ENCODE data around the gene CLTCL1.

Gene CLTCL1

DNA sequence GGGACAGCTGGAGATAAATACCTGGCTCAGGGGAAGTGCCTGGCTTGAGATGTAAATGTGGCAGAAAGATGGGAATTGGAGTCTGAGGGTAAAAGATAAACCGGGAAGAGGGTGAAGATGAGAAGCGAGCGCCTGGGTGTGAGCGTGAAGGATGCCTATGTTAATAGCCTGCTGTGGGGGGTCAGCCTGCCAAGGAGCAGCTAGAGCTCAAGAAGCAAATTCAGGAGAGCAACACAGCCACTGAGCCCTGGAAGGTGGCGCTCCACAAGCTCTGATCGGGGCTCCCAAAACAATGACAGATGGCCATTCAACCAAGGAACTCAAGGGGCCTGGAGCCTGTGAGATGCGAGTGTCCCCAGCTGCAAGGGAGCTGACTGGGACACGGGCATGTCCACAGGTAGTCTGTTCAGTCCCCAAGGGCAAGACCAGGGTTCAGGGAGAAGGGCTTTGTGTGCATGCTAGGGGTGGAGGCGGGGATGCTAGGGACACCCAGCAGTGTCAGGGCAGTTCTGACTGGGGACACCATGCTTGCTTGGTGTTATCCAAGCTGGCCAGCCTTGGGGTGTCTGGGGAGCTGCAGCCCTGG, 144.2 kb downstream of the CLTCL1 start:
- DNase-seq: no peak

DNA sequence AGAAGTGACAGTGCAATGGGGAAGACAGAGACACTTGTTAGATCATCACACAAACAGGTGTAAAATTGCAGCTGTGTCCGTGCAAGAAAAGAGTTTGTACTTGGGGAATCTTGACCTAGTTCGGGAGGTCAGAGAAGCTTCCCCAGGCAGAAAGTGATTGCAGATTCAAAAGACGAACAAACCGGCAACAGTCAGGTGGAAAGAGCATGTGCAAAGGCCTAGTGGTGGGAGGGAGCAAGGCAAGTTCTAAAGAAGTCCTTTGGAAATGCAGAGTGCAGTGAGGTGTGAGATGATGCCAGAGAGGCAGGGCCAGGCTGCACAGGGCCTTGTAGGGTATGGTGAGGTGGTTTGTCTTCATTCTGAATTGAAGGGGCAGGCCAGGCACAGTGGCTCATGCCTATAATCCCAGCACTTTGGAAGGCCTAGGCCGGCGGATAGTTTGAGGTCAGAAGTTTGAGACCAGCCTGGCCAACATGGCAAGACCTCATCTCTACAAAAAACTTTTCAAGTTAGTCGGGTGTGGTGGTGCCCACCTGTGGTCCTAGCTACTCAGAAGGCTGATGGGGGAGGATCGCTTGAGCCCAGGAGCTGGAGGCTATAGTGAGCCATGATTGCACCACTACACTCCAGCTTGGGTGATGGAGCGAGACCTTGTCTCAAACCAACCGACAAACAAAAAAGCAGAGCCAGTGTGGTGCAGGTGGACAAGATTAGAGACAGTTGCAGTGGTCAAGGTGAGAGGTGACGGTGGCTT, 145.1 kb downstream of the CLTCL1 start:
- no peak for DNase-seq

DNA sequence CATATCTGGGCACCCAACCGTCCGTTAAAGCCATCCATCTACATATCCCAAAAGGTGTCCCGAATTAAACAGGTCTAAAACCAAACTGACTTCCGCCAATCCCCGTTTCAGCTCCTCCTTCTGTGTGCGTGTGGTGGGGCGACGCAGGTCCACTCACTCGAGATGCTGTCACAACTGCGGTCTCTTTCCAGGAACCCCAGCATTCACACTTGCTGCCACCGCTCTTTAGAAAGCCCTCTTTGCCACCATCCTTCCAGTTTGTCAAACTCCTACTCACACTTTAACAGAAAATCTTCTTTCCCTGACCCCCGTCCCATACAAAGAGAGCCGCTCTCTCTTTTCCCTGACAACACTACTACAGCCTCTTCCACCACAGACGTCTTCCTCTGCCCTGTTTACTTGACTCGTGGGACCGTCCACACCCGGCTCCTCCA, 147.5 kb downstream of the CLTCL1 start:
- peak; percentile 74 for DNase-seq

DNA sequence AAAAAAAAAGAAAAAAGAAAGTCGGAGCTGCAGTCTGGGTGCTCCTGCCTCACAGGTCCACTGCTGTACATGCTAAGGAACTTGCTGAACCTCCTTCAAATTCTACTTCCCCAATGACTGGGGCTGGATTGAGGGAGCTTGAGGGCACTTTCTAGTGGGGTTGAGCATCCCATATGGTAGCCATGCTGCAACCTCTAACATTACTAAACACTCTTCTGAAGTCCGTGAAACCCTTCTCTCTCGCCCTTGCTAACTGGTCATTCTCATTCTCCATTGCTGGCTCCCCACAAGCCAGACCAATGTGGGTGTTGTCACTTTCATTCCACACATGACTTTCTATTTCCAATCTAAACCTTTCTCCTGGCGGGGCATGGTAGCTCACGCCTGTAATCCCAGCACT, 148.3 kb downstream of the CLTCL1 start:
- DNase-seq: no peak

DNA sequence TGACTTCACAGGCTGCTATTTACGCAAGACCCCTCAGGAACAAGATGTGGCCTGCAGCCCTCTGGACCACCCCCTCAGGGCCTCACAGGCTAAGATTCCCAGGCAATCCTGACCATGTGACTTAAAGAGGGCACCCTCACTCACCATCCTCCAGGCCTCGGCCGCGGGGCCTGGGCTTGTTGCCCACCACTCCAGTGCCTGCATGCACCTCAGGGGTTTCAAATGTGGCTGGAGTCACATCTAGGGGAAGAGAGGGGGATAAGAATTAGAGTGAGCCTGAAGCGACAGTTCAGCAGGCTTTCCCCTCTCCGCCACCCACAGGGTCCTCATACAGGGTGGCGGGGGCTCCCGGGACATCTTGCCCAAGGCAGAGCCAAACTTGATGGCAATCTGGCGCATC, 149.1 kb downstream of the CLTCL1 start:
- DNase-seq: no peak

DNA sequence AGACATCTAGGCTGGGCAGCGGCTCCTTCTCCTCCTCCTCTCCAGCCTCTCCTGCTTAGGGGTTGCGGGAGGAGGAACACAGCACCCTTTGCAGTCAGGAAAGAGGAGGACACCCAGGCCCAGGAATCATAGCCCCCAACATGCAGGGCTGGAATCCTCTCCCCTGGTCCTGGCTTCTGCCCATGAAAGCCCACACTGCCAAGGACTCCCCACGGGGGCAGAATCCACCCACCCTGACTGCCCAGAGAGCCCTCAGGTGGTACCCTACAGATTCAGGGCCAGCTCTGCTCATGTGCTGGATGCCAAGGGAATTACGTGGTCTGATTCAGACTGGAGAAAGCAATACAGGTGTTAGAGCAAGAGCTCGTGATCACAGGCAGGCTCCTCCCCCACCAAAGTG, 151.5 kb downstream of the CLTCL1 start:
- no peak for DNase-seq

DNA sequence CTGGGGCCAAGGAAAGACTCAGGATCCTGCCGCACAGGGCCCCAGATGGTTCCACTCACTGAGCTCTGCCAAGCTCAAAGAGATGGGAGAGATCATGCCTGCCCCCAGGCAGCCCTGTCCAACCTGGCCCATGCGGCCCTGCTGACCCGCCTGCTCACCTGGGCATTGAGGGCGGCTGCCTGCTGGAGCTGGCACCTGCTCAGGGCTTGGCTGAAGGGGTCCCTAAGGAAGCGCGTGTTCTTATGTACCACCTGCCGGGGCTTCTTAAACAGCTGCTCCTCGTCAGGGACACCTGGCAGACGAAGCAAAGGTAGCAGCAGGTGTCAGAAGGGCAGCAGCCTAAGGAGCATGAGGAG, 152.5 kb downstream of the CLTCL1 start:
- no peak for DNase-seq

DNA sequence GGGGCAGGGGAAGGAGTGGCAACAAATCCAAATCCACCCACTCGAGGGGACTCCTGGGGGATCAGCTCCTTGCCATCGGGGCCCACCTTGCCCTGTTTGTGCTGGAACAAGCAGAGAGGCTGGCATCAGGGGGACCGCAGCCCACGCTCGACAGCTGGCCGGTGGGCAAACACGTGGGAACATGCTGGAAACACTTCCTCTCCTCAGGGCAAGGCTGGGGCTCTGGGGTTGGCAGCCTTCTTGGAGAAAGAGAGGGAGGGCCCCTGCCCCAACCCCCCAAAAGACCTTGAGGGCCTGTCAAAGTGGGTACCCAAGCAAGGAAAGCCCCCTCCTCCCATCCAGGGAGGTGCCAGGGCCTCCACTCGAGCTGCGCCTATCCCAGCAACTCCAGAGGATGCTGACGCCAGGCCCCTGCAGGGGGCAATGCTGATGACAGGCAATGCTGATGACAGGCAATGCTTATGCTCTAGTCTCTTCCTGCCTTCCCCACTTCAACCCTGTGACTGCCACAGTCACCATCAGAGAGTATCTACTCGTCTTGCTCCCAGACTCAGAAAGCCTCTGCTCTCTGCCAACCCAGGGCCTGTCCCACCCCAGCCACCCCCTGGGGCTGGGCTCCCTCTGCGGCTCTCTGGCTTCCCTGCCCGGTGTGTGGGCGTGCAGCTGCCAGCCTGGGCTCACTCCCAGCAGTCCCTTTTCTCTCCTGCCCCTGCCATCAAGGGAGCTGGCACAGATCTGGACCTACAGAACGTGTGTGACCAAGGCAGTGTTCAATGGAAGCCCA, 153.1 kb downstream of the CLTCL1 start:
- no peak for DNase-seq

DNA sequence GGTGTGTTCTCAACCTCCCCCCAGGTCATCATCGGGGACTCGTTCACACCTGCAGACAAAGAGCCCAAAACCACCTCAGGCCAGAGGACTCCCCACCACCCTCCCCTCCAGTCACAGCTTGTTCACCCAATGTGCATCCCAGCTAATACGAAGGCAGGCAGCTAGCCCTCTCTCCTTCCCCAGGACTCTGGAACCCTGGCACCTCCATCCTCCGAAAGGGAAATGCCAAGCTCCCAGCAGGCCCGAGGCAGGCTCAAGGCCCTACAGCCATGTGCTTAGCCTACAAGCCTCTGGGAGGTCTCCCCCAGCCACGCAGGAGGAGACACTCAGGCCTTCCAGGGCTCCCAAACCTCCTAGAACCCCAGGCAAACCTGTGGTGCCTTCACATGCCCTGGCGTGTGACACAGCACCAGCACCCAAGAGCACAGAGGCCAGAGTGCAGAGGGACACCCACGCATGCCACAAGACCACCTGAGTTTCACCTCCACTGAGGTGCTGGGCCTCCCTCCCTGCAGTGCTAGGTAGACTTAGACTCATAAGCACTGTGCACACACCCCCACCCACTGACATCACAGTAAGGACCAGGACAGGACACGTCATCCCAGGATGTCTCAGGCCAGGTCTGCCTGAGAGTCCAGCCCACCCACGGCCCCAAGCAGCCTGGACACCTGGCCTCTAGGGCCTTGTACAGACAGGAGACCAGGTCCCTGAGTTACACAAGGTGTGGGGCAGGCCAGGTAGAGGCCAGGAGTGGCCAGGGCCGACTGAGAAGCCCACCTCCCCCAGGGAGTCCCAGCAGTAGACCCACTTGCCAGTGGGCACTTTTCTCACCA, 153.9 kb downstream of the CLTCL1 start:
- DNase-seq: no peak

DNA sequence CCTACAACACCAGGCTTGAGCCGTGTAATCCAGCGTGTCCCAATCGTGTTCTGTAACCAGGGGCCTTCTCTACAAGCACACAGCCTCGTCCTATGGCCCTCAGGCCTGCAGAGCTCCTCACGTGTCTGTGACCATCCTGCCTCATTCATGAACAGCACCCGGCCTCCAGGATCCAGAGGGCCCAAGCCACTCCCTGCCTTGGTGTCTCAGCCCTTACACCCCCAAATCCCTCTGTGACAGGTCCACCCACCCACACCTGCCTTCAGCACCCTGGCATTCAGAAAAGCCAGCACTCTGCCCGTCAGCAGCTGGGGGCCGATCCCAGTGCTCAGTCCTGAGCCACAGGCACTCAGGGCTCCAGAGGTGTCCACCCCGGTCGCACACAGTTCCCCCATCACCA, 154.6 kb downstream of the CLTCL1 start:
- no peak for DNase-seq

DNA sequence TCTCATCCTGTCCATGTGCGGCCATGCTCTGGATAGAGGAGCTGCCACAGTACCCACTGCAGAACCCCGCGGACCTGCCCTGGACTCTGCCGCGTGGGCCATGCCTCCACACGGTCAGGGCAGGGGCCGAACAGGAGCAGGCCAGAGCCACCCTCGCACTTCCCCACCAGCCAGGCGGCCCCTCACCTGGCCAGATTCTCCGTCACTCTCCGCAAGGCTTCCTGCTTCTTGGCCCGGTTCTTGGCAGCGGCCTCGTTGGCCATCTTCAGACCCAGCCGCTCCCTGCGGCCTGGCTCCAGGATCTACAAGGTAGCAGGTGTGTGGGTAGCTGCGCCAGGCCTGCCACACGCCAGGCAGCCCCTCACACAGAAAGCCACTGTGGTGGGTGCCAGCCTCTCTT, 156.6 kb downstream of the CLTCL1 start:
- DNase-seq: no peak

DNA sequence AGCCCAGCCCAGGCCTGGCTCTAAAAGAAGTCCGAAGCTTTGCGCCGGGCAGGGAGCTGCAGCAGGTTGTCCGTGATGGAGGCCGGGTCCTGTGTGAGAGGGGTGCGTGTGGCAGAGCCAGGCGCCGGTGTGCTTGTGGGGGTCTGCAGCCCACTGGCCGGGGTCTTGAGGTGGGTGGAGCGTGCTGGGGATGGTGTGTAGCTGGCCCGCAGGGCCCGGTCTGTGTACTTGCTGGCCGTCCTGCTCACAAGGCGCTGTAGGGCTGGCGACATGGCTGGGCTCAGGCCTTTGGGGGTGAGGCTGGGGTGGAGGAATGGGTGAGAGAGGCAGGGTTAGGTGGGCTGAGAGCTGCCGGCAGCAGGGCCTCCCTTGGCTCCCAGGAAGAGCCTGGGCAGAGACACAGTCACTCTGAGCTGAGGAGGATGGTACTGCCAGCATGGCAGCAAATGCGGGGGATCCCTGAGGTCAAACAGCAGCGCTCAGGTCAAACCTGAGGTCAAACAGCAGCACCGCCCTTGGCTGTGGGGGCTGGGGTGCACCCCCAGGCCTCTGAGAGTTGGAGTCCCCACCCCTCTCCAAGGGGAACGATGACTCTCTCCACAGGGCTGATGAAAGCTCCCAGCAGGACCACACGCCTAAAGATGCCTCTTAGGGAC, 157.2 kb downstream of the CLTCL1 start:
- DNase-seq: no peak

DNA sequence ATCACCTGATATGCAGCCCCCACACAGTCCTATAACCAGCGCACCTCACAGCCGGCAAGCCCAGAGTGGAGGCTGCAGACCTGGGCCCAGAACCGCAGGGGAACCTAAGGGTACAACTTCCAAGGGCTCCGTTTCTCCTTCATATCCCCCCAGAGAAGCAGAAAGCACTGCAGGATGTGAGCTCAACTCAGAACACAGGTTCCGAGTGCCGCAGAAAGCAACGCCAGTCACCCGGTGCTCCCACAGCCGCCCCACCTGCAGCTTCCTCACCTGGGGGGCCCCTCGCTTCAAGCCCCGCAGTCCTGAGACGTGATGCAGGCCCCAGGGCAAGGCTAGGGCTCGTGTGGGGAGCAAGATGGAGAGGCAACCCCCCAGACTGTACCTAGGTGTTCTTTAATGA, 158.0 kb downstream of the CLTCL1 start:
- DNase-seq: no peak

DNA sequence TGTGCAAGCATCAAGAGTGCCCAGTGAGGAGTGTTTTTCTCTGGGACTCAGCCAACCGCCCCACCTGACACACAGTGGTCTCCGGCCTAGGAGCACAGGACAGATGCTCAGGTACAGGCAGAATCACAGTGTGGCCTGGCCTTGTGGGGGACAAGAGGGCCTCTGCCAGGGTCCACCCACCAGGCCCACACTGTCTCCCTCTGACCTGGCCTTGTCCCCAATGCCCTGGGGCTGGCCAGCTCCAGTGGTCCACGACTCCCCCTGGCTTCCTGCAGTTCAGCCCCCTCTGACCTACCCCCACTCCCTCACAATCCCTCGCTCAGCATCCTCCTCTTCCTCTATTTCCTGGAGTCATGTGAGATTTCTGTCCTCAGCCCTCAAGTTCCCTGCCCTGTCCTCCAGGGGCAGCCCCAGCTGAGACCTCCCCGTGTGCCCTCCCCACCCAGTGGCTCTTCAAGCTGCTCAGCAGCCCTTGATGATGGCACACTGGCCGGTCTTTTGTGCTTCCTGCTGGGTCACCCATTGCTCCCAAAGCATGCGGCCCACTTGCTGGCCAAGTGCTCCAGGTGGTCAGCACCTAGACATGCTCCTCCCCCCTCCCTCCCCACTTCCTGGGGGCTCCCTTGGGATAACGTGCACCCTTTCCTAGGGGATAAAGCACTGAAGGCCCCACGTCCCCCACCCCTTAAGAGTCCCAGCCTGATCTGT, 158.7 kb downstream of the CLTCL1 start:
- DNase-seq: no peak

DNA sequence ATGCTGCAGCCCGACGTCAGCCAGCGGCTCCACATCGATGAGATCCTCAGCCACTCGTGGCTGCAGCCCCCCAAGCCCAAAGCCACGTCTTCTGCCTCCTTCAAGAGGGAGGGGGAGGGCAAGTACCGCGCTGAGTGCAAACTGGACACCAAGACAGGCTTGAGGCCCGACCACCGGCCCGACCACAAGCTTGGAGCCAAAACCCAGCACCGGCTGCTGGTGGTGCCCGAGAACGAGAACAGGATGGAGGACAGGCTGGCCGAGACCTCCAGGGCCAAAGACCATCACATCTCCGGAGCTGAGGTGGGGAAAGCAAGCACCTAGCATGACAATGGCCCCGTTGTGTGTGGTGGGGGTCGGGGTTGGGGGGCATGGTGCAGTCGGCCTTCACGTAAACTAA, 159.4 kb downstream of the CLTCL1 start:
- no peak for DNase-seq

DNA sequence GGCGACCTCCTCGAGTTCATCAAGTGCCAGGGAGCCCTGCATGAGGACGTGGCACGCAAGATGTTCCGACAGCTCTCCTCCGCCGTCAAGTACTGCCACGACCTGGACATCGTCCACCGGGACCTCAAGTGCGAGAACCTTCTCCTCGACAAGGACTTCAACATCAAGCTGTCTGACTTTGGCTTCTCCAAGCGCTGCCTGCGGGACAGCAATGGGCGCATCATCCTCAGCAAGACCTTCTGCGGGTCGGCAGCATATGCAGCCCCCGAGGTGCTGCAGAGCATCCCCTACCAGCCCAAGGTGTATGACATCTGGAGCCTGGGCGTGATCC, 159.9 kb downstream of the CLTCL1 start:
- DNase-seq: no peak

DNA sequence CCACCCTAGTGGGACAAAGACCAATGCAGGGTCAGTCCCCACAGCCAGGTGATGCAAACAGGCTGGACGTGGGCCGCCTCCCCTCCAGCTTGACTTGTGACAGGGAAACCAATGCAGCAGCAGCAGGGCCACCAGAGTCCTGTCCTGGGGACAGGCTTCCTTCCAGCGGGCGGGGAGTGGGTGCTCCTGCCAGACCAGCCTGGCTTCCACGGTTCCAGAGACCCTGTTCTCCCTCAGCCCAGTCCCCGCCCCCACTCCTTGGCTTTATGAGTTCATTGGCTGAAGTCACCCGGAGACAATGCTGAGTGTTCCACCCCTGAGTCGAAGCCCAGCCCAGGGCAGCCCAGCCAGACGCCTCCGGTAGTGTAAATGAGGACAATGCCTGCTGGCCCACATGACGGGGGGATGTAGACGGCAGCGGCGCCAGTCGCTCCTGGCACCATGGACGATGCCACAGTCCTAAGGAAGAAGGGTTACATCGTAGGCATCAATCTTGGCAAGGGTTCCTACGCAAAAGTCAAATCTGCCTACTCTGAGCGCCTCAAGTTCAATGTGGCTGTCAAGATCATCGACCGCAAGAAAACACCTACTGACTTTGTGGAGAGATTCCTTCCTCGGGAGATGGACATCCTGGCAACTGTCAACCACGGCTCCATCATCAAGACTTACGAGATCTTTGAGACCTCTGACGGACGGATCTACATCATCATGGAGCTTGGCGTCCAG, 160.4 kb downstream of the CLTCL1 start, which contains the start of gene TSSK2:
Gene TSSK2, plus strand, starts transcription at position 350 of the 726 bp plus-strand sequence. Its CDS starts 92 bp downstream, at position 442.
- DNase-seq: no peak

DNA sequence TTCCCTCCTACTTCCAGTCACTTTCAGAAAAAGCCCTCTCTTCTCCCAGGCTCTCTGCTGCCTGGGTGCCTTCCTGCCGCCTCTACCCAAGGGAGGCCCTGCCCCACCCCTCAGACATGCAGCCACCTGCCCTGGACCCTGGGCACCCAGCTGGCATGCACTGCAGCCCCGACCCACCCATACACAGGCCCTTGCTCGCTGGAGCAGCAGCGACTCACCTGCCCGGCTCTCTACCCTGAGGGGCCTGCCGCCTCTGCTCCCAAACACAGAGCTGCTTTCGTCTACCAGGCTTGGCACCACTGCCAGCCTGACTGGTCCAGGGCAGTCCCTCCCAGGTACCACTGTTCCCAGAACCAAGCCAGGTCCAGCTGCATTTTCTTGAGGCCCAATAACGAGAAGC, 161.6 kb downstream of the CLTCL1 start:
- no peak for DNase-seq
